ENCODE measurements around the gene PPP2R3B. TPM values are rescaled to one million over a fixed set of nuclear protein-coding genes. Genes with fewer than 3 reads are reported as not detected.
"Not testable (repeated sequence)": the region's sequence is repeated elsewhere in the genome, so short reads cannot be mapped to it uniquely, and the experiment has no call there.

The PPP2R3B gene
- total RNA-seq = 100 to 1,000 TPM in 1 of 4 donors, 10 to 100 TPM in 3; 37.6 to 106 (median 46.6) TPM

- DNase-seq (ENCODE audit: low spot score in 2 of 2) = peak; percentile 97 to 100
- TF ChIP-seq CTCF (IDR thresholded peaks at IDR 0.05) (no peak), POLR2A (IDR thresholded peaks at IDR 0.05) (no peak)
- 0% methylated on average over 30 to 62 of the region's 102 CpGs for WGBS, 2 donors
- intact Hi-C loops (cut with DNase I; ENCODE audit: low total_unique reads) = no loop called here
- peak within 1 kb of the TSS; percentile 75 for H3K4me3 ChIP-seq (ENCODE audit: low read depth, poor library complexity, severe bottlenecking)
Observed at GRCh38 chrX:386768-387575, at the start of gene PPP2R3B. Gene PPP2R3B (minus strand): TSS chrX:386907. CDS start chrX:386691, 216 bp downstream.

- no peak for DNase-seq (ENCODE audit: low spot score in 2 of 2)
- intact Hi-C loops (cut with DNase I; ENCODE audit: low total_unique reads) = no loop called here
- TF ChIP-seq POLR2A (IDR thresholded peaks at IDR 0.05) = no peak
- no peak for TF ChIP-seq CTCF (IDR thresholded peaks at IDR 0.05)
- WGBS, 2 donors = 63 to 66% methylated on average over 29 of the region's 29 CpGs
- H3K4me3 ChIP-seq (ENCODE audit: low read depth, poor library complexity, severe bottlenecking) = no peak overlapping the region
Observed at GRCh38 chrX:435536-436122, 48.9 kb upstream of the PPP2R3B start.

GRCh38 chrX:434946-435345 is 48.2 kb upstream of the PPP2R3B start:
- H3K4me3 ChIP-seq (ENCODE audit: low read depth, poor library complexity, severe bottlenecking) = no peak overlapping the region
- DNase-seq (ENCODE audit: low spot score in 2 of 2) = no peak
- intact Hi-C loops (cut with DNase I; ENCODE audit: low total_unique reads) = no loop called here
- WGBS, 2 donors = 60 to 68% methylated on average over 17 of the region's 17 CpGs
- no peak for TF ChIP-seq CTCF (IDR thresholded peaks at IDR 0.05)
- TF ChIP-seq POLR2A (IDR thresholded peaks at IDR 0.05) = no peak

- DNase-seq (ENCODE audit: low spot score in 2 of 2) = no peak
- no peak for TF ChIP-seq CTCF (IDR thresholded peaks at IDR 0.05)
- TF ChIP-seq POLR2A (IDR thresholded peaks at IDR 0.05) = no peak
- intact Hi-C loops (cut with DNase I; ENCODE audit: low total_unique reads) = no loop called here
- 80 to 82% methylated on average over 26 of the region's 26 CpGs for WGBS, 2 donors
- no peak overlapping the region for H3K4me3 ChIP-seq (ENCODE audit: low read depth, poor library complexity, severe bottlenecking)
Observed at GRCh38 chrX:433771-434170, 47.1 kb upstream of the PPP2R3B start.

GRCh38 chrX:432666-433065 is 46.0 kb upstream of the PPP2R3B start:
- peak in 1 of 2 donors; percentile 31 for DNase-seq (ENCODE audit: low spot score in 2 of 2)
- intact Hi-C loops (cut with DNase I; ENCODE audit: low total_unique reads); H3K4me3 ChIP-seq (ENCODE audit: low read depth, poor library complexity, severe bottlenecking): not testable (repeated sequence)
- WGBS, 2 donors = 80 to 85% methylated on average over 5 to 8 of the region's 12 CpGs

GRCh38 chrX:431492-432111 is 44.9 kb upstream of the PPP2R3B start:
- 93 to 96% methylated on average over 2 of the region's 2 CpGs for WGBS, 2 donors
- no peak for DNase-seq (ENCODE audit: low spot score in 2 of 2)

More at GRCh38 chrX:431492-432111, 44.9 kb upstream of the PPP2R3B start:
- intact Hi-C loops (cut with DNase I; ENCODE audit: low total_unique reads) = no loop called here
- H3K4me3 ChIP-seq (ENCODE audit: low read depth, poor library complexity, severe bottlenecking) = no peak overlapping the region
- TF ChIP-seq POLR2A (IDR thresholded peaks at IDR 0.05) (no peak), CTCF (IDR thresholded peaks at IDR 0.05) (no peak)
